Endothelial cell (in vitro differentiated cells): ENCODE results near the gene KIAA2012. TPM values are rescaled to one million over a fixed set of nuclear protein-coding genes. Genes with fewer than 3 reads are reported as not detected.

Source experiments
- DNase-seq: peaks from one replicate; pipeline ENCODE4 v3.0.0; 2021; ENCODE audit warnings: low spot score
- H3K27ac Mint-ChIP-seq: one replicate; pipeline ENCODE4 v1.8.0; 2021; ENCODE audit warnings: mixed read lengths, inconsistent platforms; ENCODE audit not compliant: unreplicated experiment
- H3K27me3 Mint-ChIP-seq: one replicate; pipeline ENCODE4 v1.8.0; 2021; ENCODE audit warnings: mild to moderate bottlenecking, moderate library complexity, mixed read lengths, inconsistent platforms; ENCODE audit not compliant: unreplicated experiment
- H3K36me3 Mint-ChIP-seq: one replicate; pipeline ENCODE4 v1.8.0; 2021; ENCODE audit warnings: mild to moderate bottlenecking, low read depth, mixed read lengths, inconsistent platforms; ENCODE audit not compliant: unreplicated experiment
- H3K4me1 Mint-ChIP-seq: one replicate; pipeline ENCODE4 v1.8.0; 2021; ENCODE audit warnings: mild to moderate bottlenecking, mixed read lengths, inconsistent platforms; ENCODE audit not compliant: unreplicated experiment
- H3K4me3 Mint-ChIP-seq: one replicate; pipeline ENCODE4 v1.8.0; 2021; ENCODE audit warnings: mild to moderate bottlenecking, mixed read lengths, inconsistent platforms; ENCODE audit not compliant: unreplicated experiment
- H3K9me3 Mint-ChIP-seq: one replicate; pipeline ENCODE4 v1.8.0; 2021; ENCODE audit warnings: mixed read lengths, inconsistent platforms; ENCODE audit not compliant: unreplicated experiment
- long read RNA-seq: library from polyadenylated mRNA; unstranded; transcript quantifications from one replicate; pipeline ENCODE4 v2.0.0, GENCODE V29; 2020; ENCODE audit not compliant: unreplicated experiment
- total RNA-seq: library from RNA; stranded (reverse); fragmentation: NEBNext Ultra II Directional; extraction: Animal tissue kit (Norgen Biotek cat#: 25700); gene quantifications from one replicate; pipeline ENCODE4 v1.2.1, GENCODE V29; 2021; ENCODE audit not compliant: unreplicated experiment
- TF ChIP-seq, protein P1 (sequence below): fragments of 200-600 bp; sonication (generic); IDR thresholded peaks from one replicate; pipeline ENCODE4 v1.5.0; 2021; ENCODE audit warnings: antibody characterized with exemption; ENCODE audit not compliant: unreplicated experiment

The KIAA2012 gene
- total RNA-seq: 0.08 TPM
- long read RNA-seq: 0 reads

DNA sequence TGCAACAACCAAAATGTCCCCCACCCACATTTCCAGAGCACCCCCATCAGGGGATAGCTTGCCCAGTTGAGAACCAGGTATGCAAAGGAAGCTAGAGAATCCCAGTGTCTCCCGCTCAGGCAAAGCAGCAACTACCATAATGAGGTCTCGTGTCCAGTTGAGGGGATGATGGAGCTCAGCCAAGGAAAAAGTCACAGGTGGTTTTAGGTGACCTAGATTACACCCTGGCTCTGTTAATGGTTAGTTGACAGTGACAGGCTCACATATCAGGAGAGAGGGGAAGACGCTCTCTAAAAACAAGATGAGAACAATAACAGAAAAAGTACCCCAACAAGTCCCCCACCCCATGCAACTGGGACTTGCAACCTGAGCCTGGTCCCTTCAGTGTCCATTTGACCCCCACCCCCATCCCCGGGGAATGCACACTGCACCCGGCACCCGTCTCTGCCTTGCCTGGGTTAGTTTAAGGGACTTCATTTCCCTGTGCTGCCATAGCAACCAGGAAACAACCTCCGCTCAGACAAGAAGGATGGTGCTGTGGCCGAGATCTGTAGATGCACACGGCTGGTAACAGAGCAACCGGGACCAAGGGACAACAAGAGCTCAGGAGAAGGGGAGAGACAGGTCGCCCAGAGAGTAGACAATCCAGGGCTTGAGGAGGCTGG is at the start of gene KIAA2012:
Gene KIAA2012, plus strand, starts transcription at position 519 of the 665 bp plus-strand sequence. CDS start 373 bp downstream, outside the sequence.
- H3K27me3 Mint-ChIP-seq: peaks cover 3% of the 10 kb centered on the region
- H3K27ac Mint-ChIP-seq: peak within 1 kb of the TSS; percentile 44
- no peaks in the 10 kb centered on the region for H3K36me3 Mint-ChIP-seq
- peaks cover 4% of the 10 kb centered on the region for H3K4me1 Mint-ChIP-seq
- TF ChIP-seq, protein P1, sequence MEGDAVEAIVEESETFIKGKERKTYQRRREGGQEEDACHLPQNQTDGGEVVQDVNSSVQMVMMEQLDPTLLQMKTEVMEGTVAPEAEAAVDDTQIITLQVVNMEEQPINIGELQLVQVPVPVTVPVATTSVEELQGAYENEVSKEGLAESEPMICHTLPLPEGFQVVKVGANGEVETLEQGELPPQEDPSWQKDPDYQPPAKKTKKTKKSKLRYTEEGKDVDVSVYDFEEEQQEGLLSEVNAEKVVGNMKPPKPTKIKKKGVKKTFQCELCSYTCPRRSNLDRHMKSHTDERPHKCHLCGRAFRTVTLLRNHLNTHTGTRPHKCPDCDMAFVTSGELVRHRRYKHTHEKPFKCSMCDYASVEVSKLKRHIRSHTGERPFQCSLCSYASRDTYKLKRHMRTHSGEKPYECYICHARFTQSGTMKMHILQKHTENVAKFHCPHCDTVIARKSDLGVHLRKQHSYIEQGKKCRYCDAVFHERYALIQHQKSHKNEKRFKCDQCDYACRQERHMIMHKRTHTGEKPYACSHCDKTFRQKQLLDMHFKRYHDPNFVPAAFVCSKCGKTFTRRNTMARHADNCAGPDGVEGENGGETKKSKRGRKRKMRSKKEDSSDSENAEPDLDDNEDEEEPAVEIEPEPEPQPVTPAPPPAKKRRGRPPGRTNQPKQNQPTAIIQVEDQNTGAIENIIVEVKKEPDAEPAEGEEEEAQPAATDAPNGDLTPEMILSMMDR: no peak
- DNase-seq: peak; percentile 34
- no peak within 1 kb of the TSS for H3K4me3 Mint-ChIP-seq
- no peaks in the 10 kb centered on the region for H3K9me3 Mint-ChIP-seq

DNA sequence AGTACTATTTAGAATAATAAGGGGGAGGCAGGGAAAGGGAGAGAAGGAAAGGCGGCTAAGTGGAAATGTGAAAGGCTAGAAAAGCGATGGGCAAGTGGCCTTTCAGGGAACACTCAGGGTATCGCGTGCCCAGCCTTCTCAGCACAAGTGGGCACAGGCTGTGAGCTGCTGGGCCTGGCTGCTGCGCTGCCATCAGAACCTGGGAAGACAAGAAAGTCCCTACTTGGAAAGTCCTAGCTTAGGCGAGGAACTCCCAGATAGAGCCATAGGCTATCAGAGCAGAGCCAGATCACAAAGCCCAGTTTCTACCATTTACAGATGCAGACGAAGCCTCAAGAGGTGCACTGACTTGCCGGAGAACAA is 49.2 kb upstream of the KIAA2012 start:
- TF ChIP-seq, protein P1: no peak
- Mint-ChIP-seq H3K36me3 (peaks cover 5% of the 10 kb centered on the region), H3K27me3 (peaks cover 6% of the 10 kb centered on the region), H3K4me3 (no peak overlapping the region), H3K27ac (no peak overlapping the region), H3K4me1 (peaks cover 45% of the 10 kb centered on the region), H3K9me3 (no peaks in the 10 kb centered on the region)
- DNase-seq: no peak

DNA sequence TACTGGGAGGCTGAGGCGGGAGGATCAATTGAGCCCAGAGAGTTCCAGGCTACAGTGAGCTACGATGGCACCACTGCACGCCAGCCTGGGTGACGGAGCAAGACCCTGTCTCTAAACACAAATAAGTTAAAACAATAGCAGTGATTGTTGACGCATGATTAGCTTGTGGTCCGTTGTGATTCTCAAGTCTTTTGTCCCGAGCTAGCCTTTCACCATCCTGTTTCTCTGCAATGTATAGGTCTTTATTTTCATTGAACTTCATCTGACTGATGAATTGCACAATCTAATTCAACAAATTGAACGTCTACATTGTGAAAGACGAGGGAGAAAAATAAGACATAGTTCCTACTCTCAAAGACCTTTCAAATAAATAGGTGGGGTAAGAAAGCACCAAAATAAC is 48.2 kb upstream of the KIAA2012 start:
- no peak overlapping the region for H3K4me3 Mint-ChIP-seq
- peaks cover 5% of the 10 kb centered on the region for H3K36me3 Mint-ChIP-seq
- H3K9me3 Mint-ChIP-seq: no peaks in the 10 kb centered on the region
- peaks cover 6% of the 10 kb centered on the region for H3K27me3 Mint-ChIP-seq
- DNase-seq: no peak
- peaks cover 39% of the 10 kb centered on the region for H3K4me1 Mint-ChIP-seq
- no peak overlapping the region for H3K27ac Mint-ChIP-seq
- TF ChIP-seq, protein P1: no peak

DNA sequence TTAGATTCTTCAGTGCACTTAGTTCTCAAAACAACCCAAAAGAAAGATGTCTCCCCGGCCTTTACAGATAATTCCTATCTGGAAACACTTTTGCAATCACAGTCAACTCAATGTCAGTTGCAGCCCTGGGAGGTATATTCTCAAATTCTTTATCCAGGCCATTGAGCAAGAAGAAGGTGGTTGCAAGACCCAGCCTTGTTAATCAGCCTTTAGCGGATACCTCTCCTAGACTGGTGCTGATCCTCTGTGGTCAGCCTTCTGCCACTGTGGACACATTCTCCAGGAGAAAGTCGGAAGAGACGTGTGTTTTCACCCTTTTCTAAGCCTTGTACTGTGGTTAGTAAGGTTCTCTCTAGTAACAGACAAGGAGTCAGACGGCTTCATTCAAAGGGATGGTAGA is 47.2 kb upstream of the KIAA2012 start:
- peaks cover 5% of the 10 kb centered on the region for H3K36me3 Mint-ChIP-seq
- peak overlapping the region; percentile 2 for H3K4me3 Mint-ChIP-seq
- DNase-seq: no peak
- peak overlapping the region; percentile 54 for H3K27ac Mint-ChIP-seq
- TF ChIP-seq, protein P1: no peak
- H3K9me3 Mint-ChIP-seq: no peaks in the 10 kb centered on the region
- peaks cover 41% of the 10 kb centered on the region for H3K4me1 Mint-ChIP-seq
- H3K27me3 Mint-ChIP-seq: peaks cover 6% of the 10 kb centered on the region

DNA sequence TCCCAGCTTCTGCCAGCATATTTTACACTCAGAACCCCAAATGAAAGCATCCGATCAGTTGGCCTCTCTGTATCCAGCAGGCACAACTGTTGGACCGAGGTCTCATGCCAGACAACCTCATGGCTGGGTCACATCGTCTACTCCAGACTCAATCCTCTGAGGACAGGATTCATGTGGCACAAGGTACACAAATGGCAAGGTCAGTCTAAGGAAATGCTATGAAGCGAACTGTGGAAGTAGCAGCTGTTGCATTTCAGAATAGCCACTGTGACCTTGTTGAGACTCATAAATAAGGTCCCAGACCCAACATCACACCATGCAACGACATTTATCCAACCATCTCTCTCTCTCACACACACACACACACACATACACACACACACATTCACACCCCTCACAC is 46.5 kb upstream of the KIAA2012 start:
- Mint-ChIP-seq H3K4me1 (peaks cover 45% of the 10 kb centered on the region), H3K36me3 (peaks cover 5% of the 10 kb centered on the region), H3K4me3 (peak overlapping the region; percentile 57), H3K27me3 (peaks cover 6% of the 10 kb centered on the region), H3K27ac (peak overlapping the region; percentile 74), H3K9me3 (no peaks in the 10 kb centered on the region)
- TF ChIP-seq, protein P1: no peak
- no peak for DNase-seq
